HG02759 (cell line): Measurements from ENCODE around the gene DZIP1L.
"Not testable (repeated sequence)": the region's sequence is repeated elsewhere in the genome, so short reads cannot be mapped to it uniquely, and the experiment has no call there.

Experiments
- ATAC-seq: cut with Tn5 transposase; IDR thresholded peaks from one replicate; pipeline ENCODE4 v1.9.1; 2021; ENCODE audit warnings: mild to moderate bottlenecking, moderate library complexity; ENCODE audit not compliant: unreplicated experiment

DZIP1L gene, protein sequence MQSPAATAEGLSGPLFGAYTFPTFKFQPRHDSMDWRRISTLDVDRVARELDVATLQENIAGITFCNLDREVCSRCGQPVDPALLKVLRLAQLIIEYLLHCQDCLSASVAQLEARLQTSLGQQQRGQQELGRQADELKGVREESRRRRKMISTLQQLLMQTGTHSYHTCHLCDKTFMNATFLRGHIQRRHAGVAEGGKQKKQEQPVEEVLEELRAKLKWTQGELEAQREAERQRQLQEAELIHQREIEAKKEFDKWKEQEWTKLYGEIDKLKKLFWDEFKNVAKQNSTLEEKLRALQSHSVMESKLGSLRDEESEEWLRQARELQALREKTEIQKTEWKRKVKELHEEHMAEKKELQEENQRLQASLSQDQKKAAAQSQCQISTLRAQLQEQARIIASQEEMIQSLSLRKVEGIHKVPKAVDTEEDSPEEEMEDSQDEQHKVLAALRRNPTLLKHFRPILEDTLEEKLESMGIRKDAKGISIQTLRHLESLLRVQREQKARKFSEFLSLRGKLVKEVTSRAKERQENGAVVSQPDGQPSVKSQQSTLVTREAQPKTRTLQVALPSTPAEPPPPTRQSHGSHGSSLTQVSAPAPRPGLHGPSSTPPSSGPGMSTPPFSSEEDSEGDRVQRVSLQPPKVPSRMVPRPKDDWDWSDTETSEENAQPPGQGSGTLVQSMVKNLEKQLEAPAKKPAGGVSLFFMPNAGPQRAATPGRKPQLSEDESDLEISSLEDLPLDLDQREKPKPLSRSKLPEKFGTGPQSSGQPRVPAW

DNA sequence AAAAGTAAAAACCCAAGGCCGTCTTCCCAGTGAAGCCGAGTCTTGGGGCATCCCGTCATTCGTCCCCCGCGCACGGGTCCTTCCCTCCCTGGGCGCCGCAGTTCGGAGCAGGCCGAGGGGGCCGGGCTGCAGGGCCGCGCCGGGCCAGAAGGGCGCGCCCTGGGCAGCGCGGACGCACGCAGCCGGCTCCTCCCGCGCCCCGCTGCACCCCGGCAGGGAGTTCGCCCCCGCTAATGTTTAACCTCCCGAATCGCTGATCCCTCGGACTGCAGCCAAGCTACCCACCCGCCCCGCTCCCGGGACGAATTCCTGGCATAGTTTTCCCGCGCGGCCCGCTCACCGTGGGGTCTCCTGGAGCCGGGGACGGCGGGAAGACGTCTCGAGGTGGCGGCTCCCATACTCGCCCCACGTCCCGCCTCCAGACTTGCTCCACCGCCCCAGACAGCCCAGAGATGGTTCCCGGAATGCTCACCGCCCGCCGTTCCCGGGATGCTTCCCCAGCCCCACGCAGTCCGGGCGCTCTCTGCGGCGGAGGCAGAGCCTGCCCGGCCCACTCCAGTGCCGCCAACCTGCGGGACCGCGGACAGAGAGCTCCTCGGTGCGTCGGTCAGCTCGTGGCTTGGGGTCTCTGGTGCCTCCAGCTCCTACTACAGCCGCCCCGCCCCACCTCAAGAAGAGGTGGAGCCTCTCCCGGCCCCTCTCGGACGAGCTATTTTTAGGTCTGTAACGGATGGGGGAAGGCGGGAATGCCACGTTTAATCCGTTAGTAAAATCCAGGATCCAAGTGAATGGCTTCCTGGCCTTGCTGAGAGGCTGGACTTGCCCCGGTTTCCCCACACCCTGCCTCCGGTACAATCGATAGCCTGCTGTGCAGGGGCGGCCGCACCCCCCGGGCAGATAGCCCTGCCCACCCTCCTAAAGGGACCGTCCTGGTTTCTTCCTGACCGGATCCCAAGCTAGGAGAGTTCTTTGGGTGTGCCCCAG lies at the start of gene DZIP1L:
Gene DZIP1L, minus strand, starts transcription at position 621 of the 984 bp plus-strand sequence. CDS start 11,637 bp downstream, outside the sequence.
- peak; percentile 93 for ATAC-seq

DNA sequence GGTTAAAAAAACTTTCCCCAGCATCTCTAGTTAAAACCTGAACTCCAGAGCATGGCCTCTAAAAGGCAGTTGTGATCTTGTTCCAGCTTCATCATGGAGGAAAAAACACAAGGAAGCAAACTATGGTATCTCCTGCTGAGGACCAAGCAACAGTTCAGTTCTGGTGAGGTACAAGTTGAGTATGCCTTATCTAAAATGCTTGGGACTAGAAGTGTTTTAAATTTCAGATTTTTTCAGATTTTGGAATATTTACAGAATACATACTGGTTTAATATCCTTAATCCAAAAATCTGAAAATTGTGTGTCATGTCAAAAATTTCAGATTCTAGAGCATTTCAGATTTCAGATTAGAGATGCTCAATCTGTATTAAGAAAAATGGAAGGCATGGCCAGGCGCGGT lies 49.7 kb upstream of the DZIP1L start:
- no peak for ATAC-seq

DNA sequence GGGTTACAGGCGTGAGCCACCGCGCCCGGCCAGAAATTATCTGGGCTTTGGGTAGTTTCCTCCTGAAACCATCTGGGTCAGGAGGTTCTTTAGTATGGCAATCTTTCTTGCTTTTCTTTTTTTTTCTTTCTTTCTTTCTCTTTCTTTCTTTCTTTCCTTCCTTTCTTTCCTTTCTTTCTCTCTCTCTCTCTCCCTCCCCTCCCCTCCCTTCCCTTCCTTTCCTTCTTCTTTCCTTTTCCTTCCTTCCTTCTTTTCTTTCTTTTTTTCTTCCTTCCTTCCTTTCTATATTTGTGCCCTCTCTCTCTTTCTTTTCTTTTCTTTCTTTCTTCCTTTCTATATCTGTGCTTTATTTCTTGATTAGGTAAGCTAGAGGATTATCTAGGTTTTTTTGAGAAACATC lies 42.3 kb upstream of the DZIP1L start:
- no peak for ATAC-seq

DNA sequence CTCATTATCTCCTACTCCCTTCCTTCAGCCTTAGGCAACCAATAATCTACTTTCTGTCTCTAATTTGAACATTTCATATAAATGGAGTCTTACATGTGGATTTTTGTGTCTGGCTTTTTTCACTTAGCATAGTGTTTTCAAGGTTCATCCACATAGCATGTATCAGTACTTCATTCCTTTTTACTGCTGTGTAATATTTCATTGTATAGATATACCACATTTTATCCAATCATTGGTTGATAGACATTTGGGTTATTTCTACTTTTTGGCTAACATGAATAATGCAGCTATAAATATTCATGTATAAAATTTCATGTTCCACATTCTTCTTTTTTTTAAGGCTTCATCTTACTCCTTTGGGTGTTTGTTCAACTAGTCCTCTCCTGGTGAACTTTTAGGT lies 39.1 kb upstream of the DZIP1L start:
- no peak for ATAC-seq

DNA sequence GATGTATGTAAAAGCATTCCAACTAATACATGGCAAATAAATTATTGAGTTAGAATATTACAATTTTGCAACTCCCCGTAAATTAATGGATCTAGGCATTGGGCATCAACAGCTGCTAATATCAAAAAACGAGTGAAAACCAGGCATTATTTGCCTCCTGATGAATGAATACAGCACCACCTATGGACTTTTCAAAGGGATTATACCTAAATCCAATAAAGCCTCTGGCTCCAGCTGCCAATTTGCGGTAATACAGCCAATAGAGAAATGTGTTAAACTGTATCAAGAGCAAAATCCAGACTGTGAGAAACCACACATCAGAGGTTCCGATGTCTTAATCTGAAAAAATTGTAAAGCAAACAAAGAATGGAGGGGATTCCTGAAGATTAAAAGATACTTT lies 33.1 kb upstream of the DZIP1L start:
- ATAC-seq, result no peak

DNA sequence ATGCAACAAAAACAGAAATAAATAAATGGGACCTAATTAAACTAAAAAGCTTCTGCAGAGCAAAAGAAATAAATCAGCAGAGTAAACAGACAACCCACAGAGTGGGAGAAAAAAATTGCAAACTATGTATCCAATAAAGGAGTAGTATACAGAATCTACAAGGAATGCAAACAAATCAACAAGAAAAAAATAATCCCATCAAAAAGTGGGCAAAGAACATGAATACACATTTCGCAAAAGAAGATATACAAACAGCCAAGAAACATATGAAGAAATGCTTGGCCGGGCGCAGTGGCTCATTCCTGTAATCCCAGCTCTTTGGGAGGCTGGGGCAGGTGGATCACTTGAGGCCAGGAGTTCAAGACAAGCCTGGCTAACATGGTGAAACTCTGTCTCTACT lies 26.8 kb upstream of the DZIP1L start:
- ATAC-seq, result not testable (repeated sequence)

DNA sequence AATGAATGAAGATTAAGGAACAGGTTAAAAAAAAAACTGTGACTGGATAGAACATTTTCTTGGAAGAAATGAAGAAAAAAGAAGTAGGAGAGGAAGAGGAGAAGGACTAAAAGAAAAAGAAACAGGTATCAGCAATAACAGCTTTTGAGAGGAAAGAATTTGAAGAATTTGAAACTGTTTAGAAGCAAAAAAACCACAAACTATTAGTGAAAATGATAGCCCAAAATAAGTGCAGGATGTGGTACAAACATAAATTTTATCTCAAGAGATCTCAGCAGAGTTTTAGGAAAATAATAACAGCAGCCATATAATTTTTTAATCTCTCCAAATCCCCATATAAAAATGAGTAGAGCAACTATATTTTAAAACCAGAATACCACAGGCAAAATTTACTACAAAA lies 25.5 kb upstream of the DZIP1L start:
- ATAC-seq, result no peak

DNA sequence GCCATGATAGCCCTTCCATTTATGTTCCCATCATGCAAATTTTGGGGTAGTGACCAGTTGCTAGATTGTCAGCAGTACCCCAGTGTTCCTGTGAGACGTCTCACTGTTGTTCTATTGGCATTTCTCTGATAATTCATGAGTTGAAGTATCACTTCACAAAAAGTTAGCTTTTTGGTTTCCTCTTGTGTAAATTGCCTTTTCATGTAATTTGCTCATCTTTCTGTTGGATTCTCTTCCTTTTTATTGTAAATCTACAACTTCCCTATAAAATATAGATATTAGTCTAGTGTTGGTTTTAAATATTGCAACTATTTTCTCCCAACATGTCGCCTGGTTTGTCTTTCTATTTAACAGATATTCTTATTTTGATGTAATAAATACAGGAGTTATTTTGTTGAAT lies 24.3 kb upstream of the DZIP1L start:
- ATAC-seq, result no peak

DNA sequence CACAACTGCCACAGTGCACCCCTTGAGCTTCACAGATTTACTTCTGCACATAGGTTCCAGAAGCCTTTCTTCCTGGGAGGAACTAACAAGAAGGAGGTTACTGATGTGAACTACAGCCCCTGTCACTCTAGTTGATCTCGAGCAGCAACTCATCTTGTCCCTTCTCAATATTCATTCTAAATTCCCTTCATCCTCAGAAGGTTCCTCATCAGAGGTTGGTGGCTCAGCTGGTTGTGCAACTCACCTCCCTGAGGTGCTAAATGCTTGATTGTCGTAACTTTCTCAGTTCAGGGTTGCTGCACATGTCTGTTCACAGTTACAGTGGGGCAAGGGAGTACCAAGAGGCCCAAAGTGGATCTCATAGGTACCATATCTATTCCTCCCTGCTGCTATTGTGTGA lies 22.5 kb upstream of the DZIP1L start:
- ATAC-seq, result no peak

DNA sequence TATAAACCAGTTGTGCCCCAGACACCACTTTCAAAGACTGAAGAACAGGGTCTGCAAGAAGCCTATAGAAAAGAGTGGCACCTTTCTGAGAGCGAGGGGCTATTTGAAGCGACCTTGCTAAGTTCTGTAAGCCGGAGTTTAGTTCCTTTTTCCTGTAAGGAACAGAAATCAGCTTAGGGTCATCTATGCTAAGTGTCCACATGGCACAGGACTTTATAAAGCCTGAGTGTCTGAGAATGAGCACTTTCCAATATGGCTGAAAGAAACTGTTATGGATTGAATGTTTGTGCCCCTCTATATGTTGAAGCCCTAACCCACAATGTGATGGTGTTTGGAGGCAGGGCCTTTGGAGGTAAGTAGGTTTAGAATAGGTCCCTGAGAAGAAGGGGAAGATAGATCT lies 20.8 kb upstream of the DZIP1L start:
- no peak for ATAC-seq

DNA sequence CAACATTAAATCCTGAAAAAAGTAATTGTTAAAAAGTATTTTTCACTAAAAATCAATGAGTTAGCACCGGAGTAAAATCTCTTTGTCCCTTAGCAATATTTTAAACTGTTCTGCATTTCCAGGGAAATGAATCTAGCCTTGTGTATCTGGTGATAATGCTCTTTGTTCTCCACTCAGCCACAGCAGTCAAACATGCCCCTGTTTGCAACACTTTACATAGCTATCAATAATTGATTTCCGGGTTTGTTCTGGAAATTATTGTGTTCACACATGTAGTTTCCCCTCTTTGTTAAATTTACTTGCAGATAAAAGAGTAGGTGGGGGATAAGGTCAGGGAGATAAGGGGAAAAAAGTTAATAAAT lies 20.4 kb upstream of the DZIP1L start:
- ATAC-seq, result no peak

DNA sequence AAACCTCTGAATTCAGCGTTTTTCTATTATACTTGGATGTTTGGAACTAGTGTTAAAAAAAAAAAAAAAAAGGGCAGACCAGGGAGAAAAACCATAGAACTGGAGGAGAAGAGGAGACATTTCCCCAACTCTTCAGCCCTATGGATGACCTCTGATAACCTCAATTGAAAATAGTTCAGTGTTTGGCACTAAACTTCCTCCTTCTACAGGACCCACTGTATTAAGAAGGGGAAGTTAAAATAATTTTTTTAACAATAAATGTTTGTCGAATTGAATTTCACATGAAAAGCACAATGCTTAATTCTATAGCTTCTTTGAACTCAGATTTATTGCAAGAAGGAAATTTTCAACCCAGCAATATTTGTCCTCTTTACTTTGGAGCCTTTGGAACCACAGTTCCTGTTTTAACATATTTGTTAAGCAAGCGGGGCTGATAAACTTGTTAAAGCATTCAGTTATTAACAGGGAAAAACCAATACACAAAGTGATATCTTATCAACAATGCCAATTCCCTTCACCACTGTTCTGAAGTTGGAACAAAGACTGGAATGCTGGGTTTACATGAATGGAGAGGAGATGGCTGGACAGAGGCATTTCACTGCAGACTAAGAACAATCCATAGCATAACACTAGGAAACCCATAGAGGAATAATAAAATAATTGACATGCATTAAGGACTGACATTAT lies 19.9 kb upstream of the DZIP1L start:
- no peak for ATAC-seq

DNA sequence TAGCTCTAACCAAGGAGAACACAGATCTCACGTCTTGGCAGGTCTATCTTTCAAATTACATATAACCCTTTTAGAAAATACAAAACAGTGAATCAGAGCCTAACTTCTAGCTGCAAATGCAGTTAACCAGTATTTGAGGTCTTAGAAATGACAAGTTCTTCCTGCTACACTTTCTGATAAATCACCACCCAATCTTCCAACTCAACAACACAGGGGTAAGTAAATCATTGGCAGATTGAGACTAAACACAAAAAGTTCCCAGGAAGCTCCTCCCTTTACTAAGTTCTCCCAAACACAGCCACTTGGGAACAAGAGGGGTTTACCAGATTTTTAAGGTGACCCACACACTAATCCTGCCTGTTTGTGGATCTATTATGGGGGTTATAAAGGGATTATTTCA lies 16.8 kb upstream of the DZIP1L start, which contains the start of gene A4GNT:
Gene A4GNT, minus strand, starts transcription at position 152 of the 400 bp plus-strand sequence. CDS start 1,134 bp downstream, outside the sequence.
- no peak for ATAC-seq

DNA sequence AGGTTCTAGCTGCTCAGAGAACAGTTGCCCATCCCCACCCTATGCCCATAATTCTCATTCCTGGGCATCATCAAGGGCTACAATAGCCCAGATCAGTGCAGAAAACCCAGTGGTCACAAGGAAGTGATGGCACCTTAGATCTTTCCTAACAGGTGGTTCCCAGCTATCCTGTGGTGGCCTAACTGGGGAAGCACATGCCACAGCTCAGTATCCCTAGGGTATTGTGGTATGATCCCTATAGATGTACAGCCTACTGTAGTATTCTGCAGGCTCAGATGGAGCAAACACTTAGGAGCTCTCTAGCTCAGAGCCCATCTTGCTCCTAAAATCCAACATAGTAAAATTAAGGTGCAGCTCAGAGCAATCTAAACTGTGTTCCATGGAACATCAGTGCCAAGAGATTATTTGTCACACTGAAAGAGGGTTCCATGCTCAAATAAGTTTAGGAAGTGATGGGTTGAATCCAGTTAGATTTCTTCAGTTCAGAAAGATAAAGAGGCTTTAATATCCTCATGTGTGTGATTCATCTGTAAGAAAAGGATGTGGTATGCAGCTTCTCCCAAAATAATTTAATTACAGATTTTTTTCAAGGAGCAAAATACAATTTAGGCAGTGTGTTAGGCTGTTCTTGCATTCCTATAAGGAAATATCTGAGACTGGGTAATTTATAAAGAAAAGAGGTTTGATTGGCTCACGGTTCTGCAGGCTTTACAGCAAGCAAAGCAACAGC lies 12.4 kb upstream of the DZIP1L start:
- no peak for ATAC-seq

DNA sequence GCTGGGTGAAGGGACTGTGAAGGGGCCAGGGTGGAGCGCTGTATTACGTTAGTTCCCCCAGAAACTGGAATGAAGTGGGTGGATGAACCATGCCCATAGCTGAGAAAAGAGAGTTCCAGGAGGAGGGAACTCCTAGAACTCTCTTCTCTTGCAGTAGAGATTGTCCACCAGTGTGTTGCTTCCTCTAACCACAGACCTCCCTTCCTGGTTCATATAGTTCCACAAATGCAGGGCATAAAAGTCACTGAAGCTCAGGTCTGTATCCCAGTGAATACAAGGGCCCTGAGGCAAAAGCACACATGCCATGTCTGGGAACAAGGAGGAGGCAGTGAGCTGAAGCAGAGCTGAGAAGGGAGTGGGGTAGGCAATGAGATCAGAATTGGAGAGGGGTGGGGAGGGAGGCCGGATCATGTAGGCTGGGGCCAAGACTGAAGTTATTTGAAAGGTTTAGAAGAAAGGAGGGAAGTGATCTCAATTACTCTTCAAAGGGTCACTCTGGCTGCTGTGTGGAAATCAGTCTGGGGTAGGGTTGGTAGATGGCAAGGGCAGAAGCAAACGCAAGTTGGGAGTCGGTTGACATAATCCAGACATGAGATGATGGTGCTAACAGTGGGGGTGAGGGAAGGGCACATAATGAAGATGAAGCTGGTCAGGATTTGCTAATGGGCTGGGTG lies 10.3 kb upstream of the DZIP1L start:
- ATAC-seq, result no peak

DNA sequence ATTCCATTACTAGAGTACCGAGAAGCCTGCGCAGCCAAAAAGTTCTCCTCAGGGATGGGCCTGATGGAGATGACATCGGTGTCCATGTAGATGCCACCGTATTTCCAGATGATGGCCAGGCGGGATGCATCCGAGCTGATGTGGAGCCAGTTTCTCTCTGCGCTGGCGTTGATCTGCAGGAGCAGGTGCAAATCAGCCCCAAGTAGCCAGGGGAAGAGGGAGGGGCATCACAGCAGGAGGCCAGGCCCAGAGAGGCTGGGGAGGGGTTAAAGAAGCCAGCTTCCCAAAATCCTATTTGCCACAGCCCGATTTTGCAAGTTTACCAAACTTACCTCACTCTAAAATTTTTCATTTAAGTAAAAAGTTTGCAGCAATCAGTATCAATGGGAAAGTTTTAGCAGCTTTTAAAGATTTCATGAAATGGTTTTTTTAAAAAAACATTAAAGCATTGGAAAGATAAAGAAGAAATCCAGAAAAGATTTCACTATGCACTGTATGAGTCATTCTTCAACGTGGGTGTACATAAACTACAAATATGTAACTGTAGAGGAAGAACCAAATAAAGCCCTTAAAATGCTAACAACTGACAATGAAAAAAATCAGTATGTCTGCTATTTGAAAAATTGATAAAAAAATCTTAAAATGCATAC lies 9.4 kb upstream of the DZIP1L start:
- no peak for ATAC-seq

DNA sequence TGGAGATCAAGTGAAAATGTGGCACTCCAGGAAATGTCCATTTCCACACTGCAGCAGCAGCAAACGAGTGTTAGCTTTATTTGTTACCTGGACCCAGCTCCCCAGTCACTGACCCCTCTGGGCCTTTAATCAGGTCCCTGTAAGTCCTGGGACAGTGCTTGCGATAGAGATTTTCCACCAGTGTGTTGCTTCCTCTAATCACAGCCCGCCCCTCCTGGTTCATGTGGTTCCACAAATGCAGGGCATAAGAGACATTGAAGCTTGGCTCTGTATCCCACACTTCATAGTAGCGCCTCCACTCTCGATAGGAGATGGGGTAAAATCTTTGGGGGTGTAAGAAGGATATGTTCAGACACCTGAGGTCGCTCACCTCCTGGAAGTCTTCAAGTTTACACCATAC lies 8.8 kb upstream of the DZIP1L start:
- no peak for ATAC-seq

DNA sequence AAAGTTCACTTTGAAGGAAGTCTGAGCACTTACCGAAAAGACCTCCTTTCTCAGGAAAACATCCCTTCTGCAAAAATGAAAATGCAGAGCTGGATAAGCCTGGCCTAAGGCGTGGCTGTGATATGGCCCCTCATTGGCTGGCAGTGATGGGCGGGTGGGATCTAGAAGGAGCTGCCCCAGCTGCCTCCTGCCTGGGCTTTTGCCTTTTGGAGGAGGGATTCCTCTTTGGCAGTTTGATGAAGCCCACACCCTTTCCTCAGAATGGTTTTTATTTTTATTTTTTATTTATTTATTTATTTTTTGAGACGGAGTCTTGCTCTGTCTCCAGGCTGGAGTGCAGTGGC lies 4.0 kb upstream of the DZIP1L start:
- ATAC-seq, result no peak
